ENCODE data around the gene TOX3.

Gene TOX3

GRCh38 chr16:52545222-52545897, 1.6 kb downstream of the TOX3 start:
- no peaks in the 10 kb centered on the region for H3K9me3 ChIP-seq (ENCODE audit: control insufficient read depth, insufficient read depth, low read depth, low read length)
- H3K36me3 ChIP-seq (ENCODE audit: control insufficient read depth in 2 of 2, insufficient read depth in 1 of 2, low read length in 2 of 2), result no peaks in the 10 kb centered on the region
- ChIA-PET POLR2A (no interaction called here), CTCF (no interaction called here)
- H3K4me1 ChIP-seq (ENCODE audit: control insufficient read depth, insufficient read depth, low read length), result peaks cover 20% of the 10 kb centered on the region
- peak overlapping the region; percentile 63 for H3K4me3 ChIP-seq (ENCODE audit: low read depth, low read length)
- peak; percentile 80 for TF ChIP-seq ZNF335 (tag by site-specific recombination; conservative IDR thresholded peaks at IDR 0.05)
- TF ChIP-seq ZBTB10 (tag by site-specific recombination; IDR thresholded peaks at IDR 0.05), result no peak
- no peak for TF ChIP-seq ZXDB (tag by site-specific recombination; IDR thresholded peaks at IDR 0.05)
- TF ChIP-seq ZNF341 (tag by site-specific recombination; IDR thresholded peaks at IDR 0.05; ENCODE audit: low read depth), result peak; percentile 88
- TF ChIP-seq ZBTB20 (tag by site-specific recombination; IDR thresholded peaks at IDR 0.05), result peak; percentile 87
- H3K27ac ChIP-seq (ENCODE audit: extremely low read depth, low read depth, low read length), result peak overlapping the region; percentile 82; the same call in 1 of the 2 replicates

GRCh38 chr16:52544703-52545102, 2.2 kb downstream of the TOX3 start:
- POLR2A ChIA-PET, result no interaction called here
- Histone ChIP-seq H3K4me1 (ENCODE audit: control insufficient read depth, insufficient read depth, low read length) (peaks cover 20% of the 10 kb centered on the region), H3K9me3 (ENCODE audit: control insufficient read depth, insufficient read depth, low read depth, low read length) (no peaks in the 10 kb centered on the region), H3K36me3 (ENCODE audit: control insufficient read depth in 2 of 2, insufficient read depth in 1 of 2, low read length in 2 of 2) (no peaks in the 10 kb centered on the region), H3K4me3 (ENCODE audit: low read depth, low read length) (no peak overlapping the region; the same call in 1 of the 2 replicates), H3K27ac (ENCODE audit: extremely low read depth, low read depth, low read length) (peak overlapping the region; percentile 82; the same call in 1 of the 2 replicates)
- TF ChIP-seq ZNF398 (tag by site-specific recombination; IDR thresholded peaks at IDR 0.05) (no peak), ZNF530 (tag by site-specific recombination; IDR thresholded peaks at IDR 0.05; ENCODE audit: low read depth) (no peak), ZNF623 (tag by site-specific recombination; IDR thresholded peaks at IDR 0.05) (no peak), ZNF596 (tag by site-specific recombination; IDR thresholded peaks at IDR 0.05) (no peak), ZSCAN5A (tag by site-specific recombination; IDR thresholded peaks at IDR 0.05) (no peak), ZNF626 (tag by site-specific recombination; IDR thresholded peaks at IDR 0.05) (no peak), ZNF211 (tag by site-specific recombination; IDR thresholded peaks at IDR 0.05; ENCODE audit: low read depth) (no peak), GLIS2 (tag by site-specific recombination; IDR thresholded peaks at IDR 0.05) (no peak), ZBTB44 (tag by site-specific recombination; IDR thresholded peaks at IDR 0.05) (no peak), ZNF558 (tag by site-specific recombination; IDR thresholded peaks at IDR 0.05) (no peak), ZNF138 (tag by site-specific recombination; IDR thresholded peaks at IDR 0.05; ENCODE audit: borderline replicate concordance) (no peak), ZNF488 (tag by site-specific recombination; IDR thresholded peaks at IDR 0.05) (no peak), ZNF148 (tag by site-specific recombination; IDR thresholded peaks at IDR 0.05; ENCODE audit: borderline replicate concordance) (no peak), HOXC10 (CRISPR knock-in tag; IDR thresholded peaks at IDR 0.05) (no peak), INSM2 (tag by site-specific recombination; IDR thresholded peaks at IDR 0.05) (no peak)
- CTCF ChIA-PET, result no interaction called here

Measured in HEK293 (cell line).